ENCODE results near the gene EEFSEC. TPM values are rescaled to one million over a fixed set of nuclear protein-coding genes. Genes with fewer than 3 reads are reported as not detected.

Gene EEFSEC
- total and polyA plus RNA-seq, 2 experiments from 2014 or later: 10.1 to 16.2 TPM

DNA sequence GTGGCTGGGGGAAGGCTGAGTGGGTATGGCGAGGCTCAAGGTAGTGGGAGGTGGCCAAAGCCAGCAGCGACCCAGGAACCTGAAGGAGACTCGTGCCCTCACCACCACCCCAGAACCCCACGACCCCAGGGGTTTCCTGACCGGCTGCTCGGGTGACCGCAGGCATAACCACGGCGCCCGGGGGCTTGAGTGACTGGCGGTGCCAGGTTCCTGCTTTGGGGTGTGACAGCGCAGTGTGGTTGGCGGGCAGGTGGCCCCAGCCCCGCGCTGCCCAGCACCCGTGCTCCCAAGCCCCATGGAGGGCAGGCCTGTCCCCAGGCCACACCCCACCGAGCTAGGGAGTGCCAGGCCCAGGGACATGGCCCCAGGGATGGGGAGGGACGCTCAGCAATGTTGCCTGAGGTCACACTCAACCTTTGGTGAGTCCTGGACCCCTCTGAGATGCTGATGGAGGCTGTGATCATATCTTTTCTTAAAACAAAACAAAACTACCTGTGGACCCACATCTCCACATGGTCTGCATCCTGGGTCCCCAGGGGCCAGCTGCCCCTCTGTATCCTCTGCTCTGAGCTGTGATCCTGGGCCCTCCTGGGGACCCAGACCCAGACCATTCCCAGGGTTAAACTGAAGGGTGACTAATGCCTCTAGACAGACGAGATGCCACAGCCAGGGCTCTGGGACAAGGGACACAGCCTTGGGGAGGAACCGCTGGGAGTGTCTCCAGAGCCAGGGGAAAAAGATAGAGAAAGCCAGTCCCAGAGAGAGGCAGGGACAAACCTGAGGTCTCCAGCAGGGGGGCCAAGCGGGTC lies 300.4 kb downstream of the EEFSEC start:
- H3K4me3 Mint-ChIP-seq: no peak overlapping the region
- peaks cover 2% of the 10 kb centered on the region; the same call in 1 of the 3 replicates for H3K4me1 Mint-ChIP-seq
- H3K9me3 Mint-ChIP-seq: no peaks in the 10 kb centered on the region
- no peak overlapping the region for H3K4me3 ChIP-seq
- H3K27me3 ChIP-seq (ENCODE audit: insufficient read depth): no peaks in the 10 kb centered on the region; the same call in 1 of the 2 replicates
- peaks cover 17% of the 10 kb centered on the region for H3K27me3 Mint-ChIP-seq (ENCODE audit: insufficient read depth, low read depth, poor library complexity)
- no peaks in the 10 kb centered on the region for H3K36me3 ChIP-seq (ENCODE audit: insufficient read depth)
- no peaks in the 10 kb centered on the region for H3K79me2 ChIP-seq (replicated peaks; ENCODE audit: insufficient read depth)
- H3K4me1 ChIP-seq (ENCODE audit: insufficient read depth): no peaks in the 10 kb centered on the region
- no peaks in the 10 kb centered on the region for H3F3A ChIP-seq (replicated peaks; ENCODE audit: low read depth)
- DNase-seq (ENCODE audit: low spot score) (no peak), ATAC-seq (no peak)
- no peaks in the 10 kb centered on the region; the same call in 2 of the 3 replicates for H3K36me3 Mint-ChIP-seq (ENCODE audit: low read depth)
- H3K27ac ChIP-seq (ENCODE audit: low read depth): no peak overlapping the region
- H3K9me2 ChIP-seq (ENCODE audit: insufficient read depth): no peaks in the 10 kb centered on the region
- no peak overlapping the region for H2AFZ ChIP-seq
- no peak overlapping the region for H3K27ac Mint-ChIP-seq
- no peaks in the 10 kb centered on the region for H4K20me1 ChIP-seq (replicated peaks; ENCODE audit: insufficient read depth)
- no peak overlapping the region for H3K4me2 ChIP-seq
- TF ChIP-seq ZNF114 (CRISPR knock-in tag; IDR thresholded peaks at IDR 0.05) (no peak), JUNB (IDR thresholded peaks at IDR 0.05; ENCODE audit: unreplicated experiment) (no peak), EZH2phosphoT487 (IDR thresholded peaks at IDR 0.05; ENCODE audit: unreplicated experiment) (no peak), NANOG (IDR thresholded peaks at IDR 0.05; ENCODE audit: borderline replicate concordance) (no peak), EZH2 (IDR thresholded peaks at IDR 0.05; ENCODE audit: low read depth, unreplicated experiment) (no peak)
- TF ChIP-seq, protein P1, sequence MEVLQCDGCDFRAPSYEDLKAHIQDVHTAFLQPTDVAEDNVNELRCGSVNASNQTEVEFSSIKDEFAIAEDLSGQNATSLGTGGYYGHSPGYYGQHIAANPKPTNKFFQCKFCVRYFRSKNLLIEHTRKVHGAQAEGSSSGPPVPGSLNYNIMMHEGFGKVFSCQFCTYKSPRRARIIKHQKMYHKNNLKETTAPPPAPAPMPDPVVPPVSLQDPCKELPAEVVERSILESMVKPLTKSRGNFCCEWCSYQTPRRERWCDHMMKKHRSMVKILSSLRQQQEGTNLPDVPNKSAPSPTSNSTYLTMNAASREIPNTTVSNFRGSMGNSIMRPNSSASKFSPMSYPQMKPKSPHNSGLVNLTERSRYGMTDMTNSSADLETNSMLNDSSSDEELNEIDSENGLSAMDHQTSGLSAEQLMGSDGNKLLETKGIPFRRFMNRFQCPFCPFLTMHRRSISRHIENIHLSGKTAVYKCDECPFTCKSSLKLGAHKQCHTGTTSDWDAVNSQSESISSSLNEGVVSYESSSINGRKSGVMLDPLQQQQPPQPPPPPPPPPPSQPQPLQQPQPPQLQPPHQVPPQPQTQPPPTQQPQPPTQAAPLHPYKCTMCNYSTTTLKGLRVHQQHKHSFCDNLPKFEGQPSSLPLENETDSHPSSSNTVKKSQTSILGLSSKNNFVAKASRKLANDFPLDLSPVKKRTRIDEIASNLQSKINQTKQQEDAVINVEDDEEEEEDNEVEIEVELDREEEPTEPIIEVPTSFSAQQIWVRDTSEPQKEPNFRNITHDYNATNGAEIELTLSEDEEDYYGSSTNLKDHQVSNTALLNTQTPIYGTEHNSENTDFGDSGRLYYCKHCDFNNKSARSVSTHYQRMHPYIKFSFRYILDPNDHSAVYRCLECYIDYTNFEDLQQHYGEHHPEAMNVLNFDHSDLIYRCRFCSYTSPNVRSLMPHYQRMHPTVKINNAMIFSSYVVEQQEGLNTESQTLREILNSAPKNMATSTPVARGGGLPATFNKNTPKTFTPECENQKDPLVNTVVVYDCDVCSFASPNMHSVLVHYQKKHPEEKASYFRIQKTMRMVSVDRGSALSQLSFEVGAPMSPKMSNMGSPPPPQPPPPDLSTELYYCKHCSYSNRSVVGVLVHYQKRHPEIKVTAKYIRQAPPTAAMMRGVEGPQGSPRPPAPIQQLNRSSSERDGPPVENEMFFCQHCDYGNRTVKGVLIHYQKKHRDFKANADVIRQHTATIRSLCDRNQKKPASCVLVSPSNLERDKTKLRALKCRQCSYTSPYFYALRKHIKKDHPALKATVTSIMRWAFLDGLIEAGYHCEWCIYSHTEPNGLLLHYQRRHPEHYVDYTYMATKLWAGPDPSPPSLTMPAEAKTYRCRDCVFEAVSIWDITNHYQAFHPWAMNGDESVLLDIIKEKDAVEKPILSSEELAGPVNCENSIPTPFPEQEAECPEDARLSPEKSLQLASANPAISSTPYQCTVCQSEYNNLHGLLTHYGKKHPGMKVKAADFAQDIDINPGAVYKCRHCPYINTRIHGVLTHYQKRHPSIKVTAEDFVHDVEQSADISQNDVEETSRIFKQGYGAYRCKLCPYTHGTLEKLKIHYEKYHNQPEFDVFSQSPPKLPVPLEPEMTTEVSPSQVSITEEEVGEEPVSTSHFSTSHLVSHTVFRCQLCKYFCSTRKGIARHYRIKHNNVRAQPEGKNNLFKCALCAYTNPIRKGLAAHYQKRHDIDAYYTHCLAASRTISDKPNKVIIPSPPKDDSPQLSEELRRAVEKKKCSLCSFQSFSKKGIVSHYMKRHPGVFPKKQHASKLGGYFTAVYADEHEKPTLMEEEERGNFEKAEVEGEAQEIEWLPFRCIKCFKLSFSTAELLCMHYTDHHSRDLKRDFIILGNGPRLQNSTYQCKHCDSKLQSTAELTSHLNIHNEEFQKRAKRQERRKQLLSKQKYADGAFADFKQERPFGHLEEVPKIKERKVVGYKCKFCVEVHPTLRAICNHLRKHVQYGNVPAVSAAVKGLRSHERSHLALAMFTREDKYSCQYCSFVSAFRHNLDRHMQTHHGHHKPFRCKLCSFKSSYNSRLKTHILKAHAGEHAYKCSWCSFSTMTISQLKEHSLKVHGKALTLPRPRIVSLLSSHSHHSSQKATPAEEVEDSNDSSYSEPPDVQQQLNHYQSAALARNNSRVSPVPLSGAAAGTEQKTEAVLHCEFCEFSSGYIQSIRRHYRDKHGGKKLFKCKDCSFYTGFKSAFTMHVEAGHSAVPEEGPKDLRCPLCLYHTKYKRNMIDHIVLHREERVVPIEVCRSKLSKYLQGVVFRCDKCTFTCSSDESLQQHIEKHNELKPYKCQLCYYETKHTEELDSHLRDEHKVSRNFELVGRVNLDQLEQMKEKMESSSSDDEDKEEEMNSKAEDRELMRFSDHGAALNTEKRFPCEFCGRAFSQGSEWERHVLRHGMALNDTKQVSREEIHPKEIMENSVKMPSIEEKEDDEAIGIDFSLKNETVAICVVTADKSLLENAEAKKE (CRISPR knock-in tag; IDR thresholded peaks at IDR 0.05): no peak
- TF ChIP-seq, protein P2, sequence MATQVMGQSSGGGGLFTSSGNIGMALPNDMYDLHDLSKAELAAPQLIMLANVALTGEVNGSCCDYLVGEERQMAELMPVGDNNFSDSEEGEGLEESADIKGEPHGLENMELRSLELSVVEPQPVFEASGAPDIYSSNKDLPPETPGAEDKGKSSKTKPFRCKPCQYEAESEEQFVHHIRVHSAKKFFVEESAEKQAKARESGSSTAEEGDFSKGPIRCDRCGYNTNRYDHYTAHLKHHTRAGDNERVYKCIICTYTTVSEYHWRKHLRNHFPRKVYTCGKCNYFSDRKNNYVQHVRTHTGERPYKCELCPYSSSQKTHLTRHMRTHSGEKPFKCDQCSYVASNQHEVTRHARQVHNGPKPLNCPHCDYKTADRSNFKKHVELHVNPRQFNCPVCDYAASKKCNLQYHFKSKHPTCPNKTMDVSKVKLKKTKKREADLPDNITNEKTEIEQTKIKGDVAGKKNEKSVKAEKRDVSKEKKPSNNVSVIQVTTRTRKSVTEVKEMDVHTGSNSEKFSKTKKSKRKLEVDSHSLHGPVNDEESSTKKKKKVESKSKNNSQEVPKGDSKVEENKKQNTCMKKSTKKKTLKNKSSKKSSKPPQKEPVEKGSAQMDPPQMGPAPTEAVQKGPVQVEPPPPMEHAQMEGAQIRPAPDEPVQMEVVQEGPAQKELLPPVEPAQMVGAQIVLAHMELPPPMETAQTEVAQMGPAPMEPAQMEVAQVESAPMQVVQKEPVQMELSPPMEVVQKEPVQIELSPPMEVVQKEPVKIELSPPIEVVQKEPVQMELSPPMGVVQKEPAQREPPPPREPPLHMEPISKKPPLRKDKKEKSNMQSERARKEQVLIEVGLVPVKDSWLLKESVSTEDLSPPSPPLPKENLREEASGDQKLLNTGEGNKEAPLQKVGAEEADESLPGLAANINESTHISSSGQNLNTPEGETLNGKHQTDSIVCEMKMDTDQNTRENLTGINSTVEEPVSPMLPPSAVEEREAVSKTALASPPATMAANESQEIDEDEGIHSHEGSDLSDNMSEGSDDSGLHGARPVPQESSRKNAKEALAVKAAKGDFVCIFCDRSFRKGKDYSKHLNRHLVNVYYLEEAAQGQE (IDR thresholded peaks at IDR 0.05; ENCODE audit: unreplicated experiment): no peak
- TF ChIP-seq, protein P3, sequence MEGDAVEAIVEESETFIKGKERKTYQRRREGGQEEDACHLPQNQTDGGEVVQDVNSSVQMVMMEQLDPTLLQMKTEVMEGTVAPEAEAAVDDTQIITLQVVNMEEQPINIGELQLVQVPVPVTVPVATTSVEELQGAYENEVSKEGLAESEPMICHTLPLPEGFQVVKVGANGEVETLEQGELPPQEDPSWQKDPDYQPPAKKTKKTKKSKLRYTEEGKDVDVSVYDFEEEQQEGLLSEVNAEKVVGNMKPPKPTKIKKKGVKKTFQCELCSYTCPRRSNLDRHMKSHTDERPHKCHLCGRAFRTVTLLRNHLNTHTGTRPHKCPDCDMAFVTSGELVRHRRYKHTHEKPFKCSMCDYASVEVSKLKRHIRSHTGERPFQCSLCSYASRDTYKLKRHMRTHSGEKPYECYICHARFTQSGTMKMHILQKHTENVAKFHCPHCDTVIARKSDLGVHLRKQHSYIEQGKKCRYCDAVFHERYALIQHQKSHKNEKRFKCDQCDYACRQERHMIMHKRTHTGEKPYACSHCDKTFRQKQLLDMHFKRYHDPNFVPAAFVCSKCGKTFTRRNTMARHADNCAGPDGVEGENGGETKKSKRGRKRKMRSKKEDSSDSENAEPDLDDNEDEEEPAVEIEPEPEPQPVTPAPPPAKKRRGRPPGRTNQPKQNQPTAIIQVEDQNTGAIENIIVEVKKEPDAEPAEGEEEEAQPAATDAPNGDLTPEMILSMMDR (conservative IDR thresholded peaks at IDR 0.05; ENCODE audit: low read depth in 2 of 2): no peak
